BE2C (cell line): ENCODE results near the gene FAM124B.

Experiments
- DNase-seq: peaks from one replicate; pipeline ENCODE4 v3.0.0-alpha.2; 2020
- H3K27me3 ChIP-seq: fragments of 250-450 bp; sonication (Bioruptor Pico); 2 replicates; pipeline ENCODE4 v1.5.1; 2020; ENCODE audit warnings: mild to moderate bottlenecking
- H3K36me3 ChIP-seq: fragments of 250-450 bp; sonication (Bioruptor Pico); 2 replicates; pipeline ENCODE4 v1.5.1; 2020; ENCODE audit warnings: mild to moderate bottlenecking
- H3K4me1 ChIP-seq: fragments of 250-450 bp; sonication (Bioruptor Pico); 2 replicates; pipeline ENCODE4 v1.5.1; 2020
- H3K4me3 ChIP-seq: 2 replicates; pipeline ENCODE4 v1.5.1; 2011; ENCODE audit warnings: low read depth, low read length
- H3K9me3 ChIP-seq: fragments of 250-450 bp; sonication (Bioruptor Pico); 2 replicates; pipeline ENCODE4 v1.5.1; 2020
- CTCF ChIP-seq: IDR thresholded peaks from 2 replicates; pipeline ENCODE4 v1.5.1; 2012; ENCODE audit warnings: mild to moderate bottlenecking, low read depth, low read length

The FAM124B gene

DNA sequence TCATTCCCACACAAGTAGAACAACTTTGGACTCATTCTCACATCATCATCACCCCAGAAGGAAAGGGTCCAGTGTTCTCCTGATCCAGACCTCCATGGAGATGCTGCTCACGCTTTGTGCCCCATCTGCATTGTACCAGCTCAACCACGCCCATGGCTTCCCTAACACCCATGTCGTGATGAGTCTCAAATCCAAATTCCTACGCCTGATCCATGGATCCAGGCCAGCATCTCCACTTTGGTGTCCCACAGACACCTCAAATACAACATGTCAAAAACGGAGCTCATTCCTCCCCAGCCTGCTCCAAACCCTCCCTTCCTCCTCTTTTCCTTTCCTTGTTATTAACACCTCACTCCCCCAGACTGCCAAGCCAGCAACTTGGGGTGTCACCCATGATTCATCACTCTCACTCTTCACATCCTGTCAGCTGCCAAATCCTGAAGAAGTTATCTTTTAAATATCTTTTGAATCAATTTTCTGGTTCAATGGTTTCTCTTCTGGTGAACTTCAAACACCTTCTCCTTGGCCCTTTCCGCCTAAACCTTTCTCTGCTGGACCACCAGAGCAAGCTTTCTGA lies 30.2 kb upstream of the FAM124B start:
- no peaks in the 10 kb centered on the region for H3K9me3 ChIP-seq
- DNase-seq = no peak
- no peaks in the 10 kb centered on the region for H3K27me3 ChIP-seq
- no peaks in the 10 kb centered on the region for H3K36me3 ChIP-seq
- H3K4me1 ChIP-seq = 0 out of 2 replicates have a peak, but pooled peaks cover 3% of the 10 kb centered on the region
- no peak overlapping the region for H3K4me3 ChIP-seq
- no peak for TF ChIP-seq CTCF

DNA sequence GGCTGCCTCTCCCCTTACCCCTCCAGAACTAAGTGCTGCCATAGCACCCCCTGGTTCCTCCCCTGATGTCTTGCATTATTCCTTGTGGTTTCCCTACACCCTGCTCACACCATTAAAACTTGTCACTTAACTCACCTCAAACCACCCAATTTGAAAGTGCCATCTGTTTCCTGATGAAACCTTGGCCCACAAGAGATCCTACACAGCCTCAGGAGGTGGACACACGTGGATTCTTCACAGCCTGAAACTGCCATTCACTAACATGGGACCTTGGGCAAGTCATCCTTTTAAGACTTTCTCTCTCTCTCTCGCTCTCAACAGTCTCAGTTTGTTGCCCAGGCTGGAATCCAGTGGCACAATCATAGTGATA lies 27.5 kb upstream of the FAM124B start:
- no peak for TF ChIP-seq CTCF
- H3K27me3 ChIP-seq = no peaks in the 10 kb centered on the region
- DNase-seq = no peak

GRCh38 chr2:224428787-224429440 lies 27.0 kb upstream of the FAM124B start:
- TF ChIP-seq CTCF = no peak
- Histone ChIP-seq H3K4me1 (0 out of 2 replicates have a peak, but pooled peaks cover 3% of the 10 kb centered on the region), H3K4me3 (no peak overlapping the region), H3K9me3 (no peaks in the 10 kb centered on the region), H3K36me3 (no peaks in the 10 kb centered on the region), H3K27me3 (no peaks in the 10 kb centered on the region)
- no peak for DNase-seq

More for the DNA sequence above, 27.5 kb upstream of the FAM124B start:
- Histone ChIP-seq H3K36me3 (no peaks in the 10 kb centered on the region), H3K4me3 (no peak overlapping the region), H3K9me3 (no peaks in the 10 kb centered on the region), H3K4me1 (0 out of 2 replicates have a peak, but pooled peaks cover 3% of the 10 kb centered on the region)

DNA sequence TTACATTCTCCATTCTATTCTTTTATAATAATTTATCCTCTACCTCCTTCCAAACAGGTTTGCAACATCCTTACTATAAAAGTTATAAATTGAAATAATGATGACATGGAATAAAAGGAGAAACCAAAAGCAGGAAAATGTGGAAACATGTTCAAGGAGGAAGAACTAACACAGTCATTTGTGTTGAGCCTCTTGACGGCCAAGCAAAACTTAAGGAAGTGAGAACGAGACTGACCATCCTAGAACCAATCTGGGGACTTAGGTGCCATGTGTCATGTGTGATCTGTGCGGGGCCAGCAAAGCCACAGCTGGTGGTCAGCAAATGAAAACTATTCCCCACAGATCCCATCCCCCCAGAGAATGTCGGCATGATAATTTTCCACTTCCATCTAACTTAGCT lies 25.6 kb upstream of the FAM124B start:
- DNase-seq = no peak
- TF ChIP-seq CTCF = no peak
- H3K9me3 ChIP-seq = no peaks in the 10 kb centered on the region
- H3K4me3 ChIP-seq = no peak overlapping the region
- H3K27me3 ChIP-seq = no peaks in the 10 kb centered on the region
- 0 out of 2 replicates have a peak, but pooled peaks cover 3% of the 10 kb centered on the region for H3K4me1 ChIP-seq
- H3K36me3 ChIP-seq = no peaks in the 10 kb centered on the region

- Histone ChIP-seq H3K4me1 (0 out of 2 replicates have a peak, but pooled peaks cover 3% of the 10 kb centered on the region), H3K4me3 (no peak overlapping the region), H3K9me3 (no peaks in the 10 kb centered on the region), H3K36me3 (no peaks in the 10 kb centered on the region), H3K27me3 (no peaks in the 10 kb centered on the region)
- no peak for DNase-seq
- no peak for TF ChIP-seq CTCF
Measured at GRCh38 chr2:224426656-224427055, 24.7 kb upstream of the FAM124B start.

DNA sequence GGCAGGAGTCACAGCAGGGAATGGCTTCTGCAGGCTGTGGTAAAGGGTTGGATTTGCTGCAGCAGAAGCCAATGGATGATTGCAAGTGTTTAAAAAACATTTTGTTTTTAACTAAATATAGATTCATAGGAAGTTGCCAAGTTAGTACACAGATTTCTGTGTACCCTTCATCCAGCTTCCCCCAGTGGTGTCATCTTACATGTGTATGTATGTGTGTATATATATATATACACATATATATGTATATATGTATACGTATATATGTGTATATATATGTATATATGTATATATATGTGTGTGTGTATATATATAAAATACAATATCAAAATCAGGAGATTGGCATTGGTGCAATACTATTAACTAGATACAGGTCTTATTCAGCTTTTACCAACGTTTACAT lies 19.2 kb upstream of the FAM124B start:
- no peak for TF ChIP-seq CTCF
- Histone ChIP-seq H3K4me1 (no peaks in the 10 kb centered on the region), H3K27me3 (no peaks in the 10 kb centered on the region), H3K9me3 (no peaks in the 10 kb centered on the region), H3K36me3 (no peaks in the 10 kb centered on the region), H3K4me3 (no peak overlapping the region)
- DNase-seq = no peak
